Measurements from ENCODE around the gene LACRT.
A peak's percentile ranks its signal among the peaks of the same experiment; 100 is the strongest.
"Not testable (repeated sequence)": the region's sequence is repeated elsewhere in the genome, so short reads cannot be mapped to it uniquely, and the experiment has no call there.

Gene LACRT

GRCh38 chr12:54639112-54639511 lies 4.4 kb upstream of the LACRT start:
- not testable (repeated sequence) for DNase-seq (ENCODE audit: low spot score)

DNA sequence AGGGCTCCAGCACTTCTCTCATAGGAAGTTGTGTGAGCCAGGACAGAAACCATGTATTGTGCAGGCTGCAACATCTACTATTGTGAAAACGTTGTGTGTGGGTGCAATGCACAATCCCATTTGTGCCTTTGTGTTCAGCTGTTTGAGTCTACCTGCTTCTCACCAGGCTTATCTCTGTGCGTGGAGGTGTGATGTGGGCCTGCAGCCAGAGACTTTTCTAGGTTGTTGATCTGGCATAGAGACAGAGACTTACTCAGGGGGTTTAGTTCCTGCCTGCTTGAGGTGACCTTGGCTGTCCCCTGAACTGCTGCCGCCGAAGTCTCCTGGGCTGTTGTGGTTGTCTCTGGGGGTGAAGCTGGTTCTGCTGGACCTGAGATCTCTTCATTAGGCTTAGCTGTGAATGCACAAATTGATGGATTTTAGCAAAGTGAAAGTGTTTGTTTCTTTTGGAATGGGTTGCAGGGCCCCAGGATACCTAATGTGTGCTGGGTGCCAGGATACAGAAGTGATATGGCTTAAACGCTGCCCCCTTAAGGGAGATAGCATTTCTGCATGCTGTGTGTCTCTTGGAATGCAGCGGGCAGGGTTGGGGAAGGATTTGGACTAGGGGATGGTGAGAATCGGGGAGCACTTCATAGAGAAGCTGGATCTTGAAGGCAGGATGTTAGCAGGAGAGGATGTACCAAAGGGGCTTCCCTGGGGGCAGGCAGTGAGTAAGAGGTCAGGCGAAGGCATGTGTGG lies 2.5 kb downstream of the LACRT start:
- no peak for DNase-seq (ENCODE audit: low spot score)

DNA sequence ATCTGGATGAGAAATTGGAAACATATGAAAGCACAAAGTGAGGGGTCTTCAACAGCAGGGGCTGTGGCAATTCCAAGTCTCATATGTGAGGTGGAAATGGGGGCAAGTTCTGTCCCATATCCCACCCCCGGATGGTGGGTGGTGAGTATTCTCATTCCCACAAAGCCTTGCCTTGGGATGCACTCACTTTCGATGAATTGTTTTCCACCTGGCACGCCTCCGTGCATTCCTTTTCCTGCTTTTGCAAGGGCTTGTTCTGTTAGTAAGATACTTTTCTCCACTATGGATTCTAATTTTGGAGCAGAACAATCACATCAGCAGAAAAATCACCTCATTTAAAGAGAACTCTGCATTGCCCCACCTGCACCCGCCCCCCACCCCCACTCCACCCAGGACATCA lies 3.1 kb downstream of the LACRT start:
- no peak for DNase-seq (ENCODE audit: low spot score)

GRCh38 chr12:54629925-54630324 lies 4.8 kb downstream of the LACRT start:
- DNase-seq (ENCODE audit: low spot score), result no peak

- DNase-seq (ENCODE audit: low spot score), result no peak
These were observed 6.4 kb downstream of the LACRT start for GRCh38 chr12:54628186-54628846.

- DNase-seq (ENCODE audit: low spot score), result no peak
These were observed 7.4 kb downstream of the LACRT start for GRCh38 chr12:54627304-54627703.

- no peak for DNase-seq (ENCODE audit: low spot score)
These were observed 9.1 kb downstream of the LACRT start for GRCh38 chr12:54625598-54625997.

DNA sequence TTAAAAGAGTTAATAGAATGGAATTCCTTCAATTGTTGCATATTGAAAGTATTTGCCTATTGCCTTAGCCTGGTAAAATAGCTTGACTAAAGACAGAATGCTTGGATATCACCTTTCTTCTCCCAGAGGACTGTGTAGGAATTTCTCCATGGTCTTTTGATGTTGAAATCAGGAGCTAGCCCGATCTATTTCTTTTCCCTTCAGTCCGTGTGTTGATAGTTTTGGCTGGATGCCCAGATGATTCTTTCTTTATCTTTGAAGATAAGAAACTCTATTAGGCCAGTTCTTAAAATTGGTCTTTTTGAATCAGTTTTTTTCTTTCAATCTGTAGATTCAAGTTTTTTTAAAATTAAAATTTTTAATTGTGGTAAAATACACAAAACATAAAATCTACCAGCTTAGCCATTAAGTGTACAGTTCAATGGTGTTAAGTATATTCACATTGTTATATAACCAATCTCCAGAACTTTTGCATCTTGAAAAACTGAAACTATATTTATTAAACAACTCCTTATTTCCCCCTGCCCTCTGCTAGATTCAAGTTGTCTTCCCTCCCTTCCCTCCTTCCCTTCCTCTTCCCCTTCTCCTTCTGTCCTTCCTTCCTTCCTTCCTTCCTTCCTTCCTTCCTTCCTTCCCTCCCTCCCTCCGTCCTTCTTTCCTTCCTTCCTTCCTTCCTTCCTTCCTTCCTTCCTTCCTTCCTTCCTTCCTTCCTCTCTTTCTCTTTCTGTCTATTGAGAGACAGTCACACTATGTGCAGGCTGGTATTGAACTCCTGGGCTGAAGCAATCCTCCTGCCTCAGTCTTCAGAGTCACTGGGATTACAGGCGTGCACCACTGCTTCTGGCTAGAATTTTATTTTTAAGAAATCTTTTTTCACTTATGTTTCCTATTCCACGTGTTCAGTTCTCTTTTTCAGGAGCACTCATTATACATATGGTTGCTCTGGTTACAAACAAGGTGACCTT lies 10.1 kb downstream of the LACRT start:
- no peak for DNase-seq (ENCODE audit: low spot score)

- DNase-seq (ENCODE audit: low spot score), result no peak
These were observed 12.1 kb downstream of the LACRT start for GRCh38 chr12:54622463-54623183.

- DNase-seq (ENCODE audit: low spot score), result no peak
These were observed 17.6 kb downstream of the LACRT start for GRCh38 chr12:54616933-54617680.

GRCh38 chr12:54612225-54612750 lies 22.4 kb downstream of the LACRT start:
- no peak for DNase-seq (ENCODE audit: low spot score)

DNA sequence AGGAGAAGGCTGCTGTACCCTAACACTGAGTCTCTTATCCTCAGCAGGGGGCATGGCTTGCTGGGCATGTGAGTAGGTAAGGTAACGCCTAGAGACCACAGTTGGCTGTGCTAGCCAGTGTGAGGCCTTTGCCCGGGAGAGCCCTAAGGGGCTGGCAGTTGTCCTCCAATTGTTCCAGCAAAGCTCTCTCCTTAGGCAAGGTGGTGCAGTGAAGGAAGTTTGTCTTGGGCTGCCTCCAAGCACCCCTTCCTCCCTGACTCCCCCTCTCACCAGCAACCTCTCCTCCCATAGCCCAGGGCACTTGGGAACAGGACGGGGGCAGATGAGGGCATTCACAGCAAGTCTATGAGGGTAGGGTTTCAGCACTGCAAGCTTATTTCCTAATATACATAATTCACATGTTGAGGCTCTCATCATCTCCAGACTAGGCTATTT lies 23.0 kb downstream of the LACRT start:
- DNase-seq (ENCODE audit: low spot score), result no peak

GRCh38 chr12:54608769-54609168 lies 25.9 kb downstream of the LACRT start:
- no peak for DNase-seq (ENCODE audit: low spot score)

DNA sequence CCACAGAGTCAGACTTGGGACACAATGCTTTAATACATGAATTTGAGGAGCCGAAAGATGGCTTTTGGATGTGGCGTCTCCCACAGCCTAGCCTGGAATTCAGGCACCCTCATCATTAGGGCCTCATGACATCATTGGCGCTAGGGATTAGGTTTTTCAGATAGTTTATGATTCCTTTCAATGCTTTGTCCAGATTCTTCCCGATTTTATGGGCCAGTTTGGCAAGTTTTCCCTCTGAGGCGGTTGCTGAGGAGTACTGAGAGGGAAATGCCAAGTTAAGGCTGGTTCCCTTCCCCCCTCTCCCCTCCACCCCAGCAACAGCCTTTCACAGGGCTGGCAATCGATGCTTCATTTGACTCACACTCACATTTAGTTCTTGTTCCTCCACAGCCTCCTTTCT lies 26.5 kb downstream of the LACRT start:
- no peak for DNase-seq (ENCODE audit: low spot score)

DNA sequence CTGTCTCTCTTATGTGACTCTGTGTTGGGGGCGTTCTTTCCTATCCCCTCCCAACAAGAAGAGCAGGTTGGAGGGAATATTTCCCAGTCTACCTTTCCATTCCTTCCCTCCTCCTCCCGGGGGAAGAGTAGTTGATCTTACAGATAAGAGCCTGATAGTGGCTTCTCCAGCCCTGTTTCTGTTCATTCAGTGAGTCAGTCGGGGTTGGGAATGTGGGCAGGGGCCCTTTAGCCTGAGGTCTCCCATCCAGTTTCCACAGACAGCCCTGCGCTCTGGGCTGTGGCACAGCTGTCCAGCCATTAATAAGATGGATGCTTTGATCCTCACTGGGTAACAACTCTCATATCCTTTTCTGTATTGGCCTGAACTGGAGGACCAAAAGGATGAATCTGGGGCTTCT lies 28.1 kb downstream of the LACRT start:
- no peak for DNase-seq (ENCODE audit: low spot score)

- DNase-seq (ENCODE audit: low spot score), result no peak
These were observed 29.3 kb downstream of the LACRT start for GRCh38 chr12:54605138-54605970.

- no peak for DNase-seq (ENCODE audit: low spot score)
These were observed 30.3 kb downstream of the LACRT start for GRCh38 chr12:54604436-54604835.

DNA sequence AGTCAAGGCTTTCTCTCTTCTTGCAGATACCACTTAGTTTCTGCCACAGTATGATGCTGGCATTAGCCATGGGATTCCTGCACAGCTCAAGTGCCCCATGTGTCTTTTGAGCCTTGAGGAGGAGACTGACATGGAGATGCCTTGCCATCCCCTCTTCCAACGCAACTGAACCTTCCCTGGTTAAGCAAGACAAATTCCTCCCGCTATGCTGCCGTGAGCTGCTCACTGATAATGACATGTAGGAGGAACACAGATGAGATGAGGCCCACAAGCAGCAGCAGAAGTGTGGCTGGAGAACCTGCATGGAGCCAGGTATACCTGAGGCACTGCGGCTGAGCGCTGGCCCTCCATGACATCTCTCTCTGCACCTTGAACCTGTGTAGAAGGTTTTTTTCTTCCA lies 30.8 kb downstream of the LACRT start:
- DNase-seq (ENCODE audit: low spot score), result no peak

- peak; percentile 76 for DNase-seq (ENCODE audit: low spot score)
These were observed 31.4 kb downstream of the LACRT start for GRCh38 chr12:54603173-54603814.

All from LoVo (cell line).